Measurements from ENCODE around the gene SLCO2B1. TPM values are rescaled to one million over a fixed set of nuclear protein-coding genes. Genes with fewer than 3 reads are reported as not detected.

SLCO2B1 gene
- polyA plus RNA-seq, 10 donors: 9.1 to 19.4 (median 11.7) TPM

DNA sequence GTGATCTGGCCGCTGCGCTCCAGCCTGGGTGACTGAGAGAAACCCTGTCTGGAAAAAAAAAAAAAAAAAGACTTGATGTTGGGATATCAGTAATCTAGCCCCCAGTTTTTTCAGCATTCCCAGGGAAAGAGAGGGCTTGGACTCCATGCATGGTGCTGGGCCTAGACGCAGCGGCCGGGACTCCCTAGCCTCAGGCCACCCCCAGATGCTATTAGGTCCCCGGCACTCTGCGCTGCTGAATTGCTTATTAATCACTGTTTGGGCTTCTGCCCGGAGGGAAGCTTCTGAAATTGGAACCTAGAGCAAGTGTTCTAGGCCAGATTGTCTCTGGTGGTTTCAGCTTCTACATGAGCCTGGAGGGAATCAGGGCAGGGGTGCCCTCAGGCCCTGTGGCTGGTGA is 39.0 kb downstream of the SLCO2B1 start:
- DNase-seq: peak in 2 of 3 donors; percentile 46 to 72

- DNase-seq: no peak
Observed at GRCh38 chr11:75190652-75191329, 39.9 kb downstream of the SLCO2B1 start.

- peak; percentile 56 to 89 (median 74) for DNase-seq
Observed at GRCh38 chr11:75191330-75191717, 40.4 kb downstream of the SLCO2B1 start.

DNA sequence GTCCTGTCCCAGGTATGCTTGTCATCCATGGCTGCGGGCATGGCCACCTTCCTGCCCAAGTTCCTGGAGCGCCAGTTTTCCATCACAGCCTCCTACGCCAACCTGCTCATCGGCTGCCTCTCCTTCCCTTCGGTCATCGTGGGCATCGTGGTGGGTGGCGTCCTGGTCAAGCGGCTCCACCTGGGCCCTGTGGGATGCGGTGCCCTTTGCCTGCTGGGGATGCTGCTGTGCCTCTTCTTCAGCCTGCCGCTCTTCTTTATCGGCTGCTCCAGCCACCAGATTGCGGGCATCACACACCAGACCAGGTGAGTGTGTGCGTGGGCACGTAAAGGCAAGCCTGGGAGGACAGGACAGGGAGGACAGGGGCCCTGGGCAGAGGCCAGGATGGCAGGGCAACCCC is 42.4 kb downstream of the SLCO2B1 start:
- DNase-seq: no peak

DNA sequence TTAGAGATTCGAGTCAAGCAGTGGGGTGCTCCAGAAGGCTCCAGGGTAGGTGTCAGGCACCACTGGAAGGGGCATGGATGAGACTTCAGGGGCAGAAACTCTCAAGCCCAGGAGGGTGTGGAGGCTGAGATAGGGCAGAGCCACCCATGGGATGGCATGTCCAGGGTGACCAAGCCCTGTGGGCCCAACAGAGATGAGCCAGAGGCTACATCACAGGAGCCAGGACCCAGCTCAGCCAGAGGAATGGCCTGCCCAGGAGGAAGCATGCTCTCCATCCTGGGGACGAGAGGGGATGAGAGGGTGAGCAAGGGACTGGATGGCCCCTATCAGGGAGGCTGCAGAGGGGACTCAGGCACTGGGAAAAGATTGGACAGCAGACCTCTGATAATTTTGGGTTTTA is 42.8 kb downstream of the SLCO2B1 start:
- no peak for DNase-seq

DNA sequence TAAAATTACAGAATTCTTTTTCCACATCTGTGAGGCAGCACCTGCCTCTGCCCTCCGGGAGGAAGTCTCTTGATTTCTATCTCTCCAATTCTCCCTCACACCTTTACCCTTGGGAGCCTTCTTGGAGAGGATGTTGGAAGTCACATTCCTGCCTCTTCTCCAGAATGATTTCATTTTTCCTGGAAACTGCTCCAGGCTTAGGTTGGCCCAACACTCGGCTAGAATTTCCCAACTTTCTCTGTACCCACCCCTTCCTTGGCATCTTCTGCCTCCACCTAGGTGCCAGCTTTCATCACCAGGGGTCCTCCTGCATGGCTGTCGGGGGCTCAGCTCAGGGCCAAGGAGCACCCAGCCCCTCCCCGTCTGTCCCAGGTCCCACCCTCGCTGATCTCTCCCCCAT is 43.2 kb downstream of the SLCO2B1 start:
- DNase-seq: peak in 2 of 3 donors; percentile 68 to 81

DNA sequence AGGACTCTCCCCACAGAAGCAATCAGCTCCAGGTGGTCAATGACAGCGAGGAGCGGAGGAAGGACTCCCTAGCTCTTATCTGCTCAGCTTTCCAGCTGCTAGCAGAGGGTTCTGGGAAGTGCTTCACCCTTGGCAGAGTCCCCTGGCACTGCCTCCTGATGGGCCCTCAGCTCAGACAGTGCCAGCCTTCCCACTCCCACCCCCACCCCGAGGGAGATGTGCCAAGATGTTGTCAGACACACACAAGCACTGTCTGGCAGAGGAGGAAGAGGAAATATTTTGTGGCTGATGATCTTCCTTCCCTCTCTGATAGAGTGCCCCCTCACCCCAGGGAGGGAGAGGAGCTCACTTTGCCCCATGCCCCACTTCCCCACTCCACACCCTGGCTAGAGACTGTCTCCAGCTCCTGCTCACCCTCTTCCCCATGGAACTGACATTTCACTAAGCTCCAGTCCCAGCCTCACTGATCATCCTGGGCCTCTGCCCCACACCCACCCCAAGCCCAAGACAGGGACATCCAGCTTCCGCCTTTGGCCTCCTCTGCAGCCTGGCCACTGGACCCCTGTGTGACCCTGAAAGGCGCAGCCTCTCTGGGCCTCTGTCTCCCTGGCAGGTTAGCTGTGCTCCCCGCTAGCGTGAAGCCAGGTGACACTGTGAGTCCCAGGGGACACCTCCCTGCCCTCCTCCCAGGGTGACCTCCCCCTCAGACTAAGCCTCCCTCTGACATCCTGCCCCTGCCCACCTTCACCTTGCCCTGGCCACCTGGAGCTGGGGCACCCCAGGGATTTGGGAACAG is 44.5 kb downstream of the SLCO2B1 start:
- peak in 2 of 3 donors; percentile 53 to 74 for DNase-seq

DNA sequence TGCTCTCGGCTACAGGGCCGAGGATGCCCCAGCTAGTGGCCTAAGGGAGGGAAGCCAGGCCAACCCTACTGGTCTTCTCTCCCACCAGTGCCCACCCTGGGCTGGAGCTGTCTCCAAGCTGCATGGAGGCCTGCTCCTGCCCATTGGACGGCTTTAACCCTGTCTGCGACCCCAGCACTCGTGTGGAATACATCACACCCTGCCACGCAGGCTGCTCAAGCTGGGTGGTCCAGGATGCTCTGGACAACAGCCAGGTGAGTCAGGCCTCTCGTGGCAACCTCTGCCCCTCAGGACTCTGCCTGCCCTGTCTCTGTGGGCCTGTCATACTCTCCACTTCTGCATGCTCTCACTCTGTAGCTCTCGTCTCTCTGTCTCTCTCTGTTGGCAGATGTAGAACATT is 45.5 kb downstream of the SLCO2B1 start:
- DNase-seq: peak in 1 of 3 donors; percentile 22

GRCh38 chr11:75197512-75198277 is 46.8 kb downstream of the SLCO2B1 start:
- no peak for DNase-seq

- DNase-seq: peak in 1 of 3 donors; percentile 19
Observed at GRCh38 chr11:75198278-75198973, 47.5 kb downstream of the SLCO2B1 start.

DNA sequence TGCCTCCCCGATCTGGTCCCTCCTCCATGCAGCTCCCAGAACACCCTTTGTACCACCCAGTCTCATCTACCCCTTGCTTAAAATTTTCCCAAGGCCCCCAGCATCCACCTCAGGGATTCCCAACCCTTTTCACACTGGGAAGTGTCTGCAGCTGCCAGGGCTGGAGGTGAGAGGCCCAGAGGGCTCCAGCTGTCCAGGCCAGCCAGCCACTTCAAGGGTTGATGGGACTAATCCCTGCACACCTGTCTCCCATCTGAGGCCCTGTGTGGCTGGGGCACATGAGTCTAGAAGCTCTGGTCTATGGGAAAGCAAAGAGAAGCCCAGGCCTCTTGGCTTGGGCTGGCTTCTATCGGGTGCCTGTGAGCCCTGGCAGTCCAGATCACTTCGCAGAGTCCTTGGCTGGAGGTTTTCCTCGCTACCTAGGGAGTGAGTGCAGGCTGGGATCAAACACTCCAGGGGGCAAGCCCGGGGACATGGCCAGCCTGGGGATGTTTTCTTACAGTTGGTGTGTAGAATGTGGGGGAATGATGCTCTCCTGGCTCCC is 48.6 kb downstream of the SLCO2B1 start:
- no peak for DNase-seq

GRCh38 chr11:75200051-75200450 is 49.1 kb downstream of the SLCO2B1 start:
- DNase-seq: no peak

GRCh38 chr11:75200531-75200930 is 49.6 kb downstream of the SLCO2B1 start:
- DNase-seq: no peak

- DNase-seq: no peak
Observed at GRCh38 chr11:75201771-75202170, 50.9 kb downstream of the SLCO2B1 start.

GRCh38 chr11:75202195-75202594 is 51.3 kb downstream of the SLCO2B1 start:
- no peak for DNase-seq

- no peak for DNase-seq
Observed at GRCh38 chr11:75203138-75203537, 52.2 kb downstream of the SLCO2B1 start.

GRCh38 chr11:75203641-75204011 is 52.7 kb downstream of the SLCO2B1 start:
- no peak for DNase-seq

DNA sequence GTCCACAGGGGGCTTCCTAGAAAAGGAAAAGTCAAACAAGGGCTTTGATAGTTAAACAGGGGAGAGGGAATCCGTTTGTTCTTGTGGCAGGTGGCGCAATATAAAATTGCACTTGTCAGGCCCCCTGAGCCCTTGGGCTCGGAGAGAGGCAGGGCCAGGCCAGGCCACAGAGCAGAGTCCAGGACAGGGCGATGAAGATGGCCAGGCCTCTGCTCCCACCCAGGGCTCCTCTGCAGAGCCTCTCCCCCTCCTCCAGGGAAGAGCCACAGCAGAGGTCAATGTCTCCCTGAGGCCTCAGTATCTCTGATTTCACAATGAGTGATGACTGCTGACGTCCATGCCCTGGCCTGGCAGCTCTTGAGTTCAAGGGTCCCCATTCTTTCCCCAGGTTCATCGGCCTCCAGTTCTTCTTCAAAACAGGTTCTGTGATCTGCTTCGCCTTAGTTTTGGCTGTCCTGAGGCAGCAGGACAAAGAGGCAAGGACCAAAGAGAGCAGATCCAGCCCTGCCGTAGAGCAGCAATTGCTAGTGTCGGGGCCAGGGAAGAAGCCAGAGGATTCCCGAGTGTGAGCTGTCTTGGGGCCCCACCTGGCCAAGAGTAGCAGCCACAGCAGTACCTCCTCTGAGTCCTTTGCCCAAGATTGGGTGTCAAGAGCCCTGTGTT is 53.2 kb downstream of the SLCO2B1 start:
- DNase-seq: no peak

DNA sequence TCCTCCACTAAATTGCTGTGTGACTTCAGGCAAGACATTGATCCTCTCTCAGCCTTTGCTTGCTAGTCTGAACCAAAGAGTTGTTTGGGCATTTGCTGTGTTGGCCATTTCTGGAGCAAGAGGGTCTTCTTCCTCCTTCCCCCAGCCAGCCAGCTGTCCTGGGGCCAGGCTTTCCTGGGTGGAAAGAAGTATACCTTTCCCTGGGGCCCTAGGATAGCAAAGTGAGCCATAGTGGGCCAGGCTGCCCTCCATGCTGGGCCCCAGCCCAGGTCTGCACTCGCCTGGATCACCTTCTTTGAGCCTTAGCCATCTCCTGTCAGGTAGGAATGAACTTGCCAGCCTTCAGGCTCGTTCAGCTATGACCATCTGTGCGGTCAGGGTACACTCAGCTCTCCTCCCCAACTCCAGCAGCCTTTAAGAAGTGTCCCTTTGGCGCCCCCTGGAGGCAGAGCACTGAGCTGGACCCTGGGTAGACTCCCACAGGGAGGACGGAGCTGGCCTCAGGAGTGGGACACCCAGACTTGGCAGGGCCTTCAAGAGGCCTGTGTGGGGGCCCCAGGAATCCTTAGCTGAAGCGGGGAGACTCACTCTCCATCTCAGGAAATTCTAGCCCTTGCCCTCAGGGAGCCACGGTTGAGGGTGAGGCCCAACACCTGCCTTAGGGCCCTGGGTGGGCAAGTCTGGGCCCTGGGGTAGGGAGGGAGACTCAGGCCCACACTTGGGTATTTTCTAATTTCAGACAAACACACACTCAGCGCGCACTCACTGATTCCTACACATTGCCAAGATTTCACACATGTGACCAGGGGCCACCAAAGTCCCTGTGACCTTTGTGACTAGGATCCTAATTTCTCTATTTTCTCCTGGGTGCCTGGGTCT is 54.0 kb downstream of the SLCO2B1 start:
- DNase-seq: peak; percentile 71 to 86 (median 84)

DNA sequence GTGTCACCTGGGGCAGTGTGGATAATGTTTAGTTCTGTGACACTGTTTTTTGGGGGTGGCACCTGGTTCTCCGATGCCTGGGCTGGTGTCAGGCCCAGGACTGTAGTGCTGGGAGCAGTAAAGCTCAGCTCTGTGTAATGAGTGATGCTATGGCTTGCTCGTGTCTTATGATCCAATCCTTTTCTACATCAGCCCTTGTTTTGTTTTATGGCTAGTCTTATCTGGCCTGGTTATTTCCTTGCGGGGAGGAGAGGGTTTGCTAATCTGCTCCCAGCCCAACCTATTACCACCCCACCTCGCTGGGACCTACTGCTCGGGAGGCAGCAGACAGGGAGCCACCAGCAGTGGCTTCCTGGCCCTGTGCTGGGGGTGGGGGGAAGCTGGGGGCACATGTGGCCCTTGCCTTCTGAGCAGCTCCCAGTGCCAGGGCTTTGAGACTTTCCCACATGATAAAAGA is 54.7 kb downstream of the SLCO2B1 start:
- no peak for DNase-seq
